Right lobe of liver (tissue), 4 donors: ENCODE results near the gene VIPR1.

Source experiments
- CTCF ChIP-seq, 4 donors: fragments of 200-600 bp in 3 of 4; fragments of 450-650 bp in 1 of 4; IDR thresholded peaks; one replicate each; pipeline versions ENCODE4 v1.5.1 to v1.8.0; 2016 to 2022; ENCODE audit warnings: antibody characterized with exemption in 4 of 4, mild to moderate bottlenecking in 2 of 4
- POLR2A ChIP-seq: fragments of 450-650 bp; IDR thresholded peaks from one replicate; pipeline ENCODE4 v1.6.1; 2017; ENCODE audit warnings: antibody characterized with exemption, mild to moderate bottlenecking
- donor health status: DM: no; HTN: no; CAD: no.
- donor health status: DM: no; HTN: no; CAD: no.
- donor health status: DM: no; HTN: yes; CAD: no.

- TF ChIP-seq CTCF (IDR thresholded peaks at IDR 0.05) (no peak), POLR2A (no peak)
Observed at GRCh38 chr3:42581400-42581708, 78.9 kb downstream of the VIPR1 start.
